Loucy (cell line): ENCODE data around the gene HOXD11.

Experiments used
- H2AFZ ChIP-seq: fragments of 200-600 bp; sonication (generic); 2 replicates; pipeline ENCODE4 v1.6.0; 2016; ENCODE audit warnings: antibody characterized with exemption, mild to moderate bottlenecking, low read length, moderate library complexity
- H3F3A ChIP-seq: fragments of 200-600 bp; 2 replicates; pipeline ENCODE4 v1.6.0; 2016; ENCODE audit warnings: antibody characterized with exemption, low read depth, mild to moderate bottlenecking
- H3K27me3 ChIP-seq: fragments of 200-600 bp; sonication (generic); 2 replicates; pipeline ENCODE4 v1.6.1; 2014; ENCODE audit warnings: low read length, mild to moderate bottlenecking; ENCODE audit not compliant: insufficient read depth, poor library complexity, severe bottlenecking
- H3K36me3 ChIP-seq: fragments of 200-600 bp; sonication (generic); 2 replicates; pipeline ENCODE4 v1.6.1; 2016; ENCODE audit warnings: low read length; ENCODE audit not compliant: insufficient read depth
- H3K4me1 ChIP-seq: fragments of 200-600 bp; sonication (generic); 2 replicates; pipeline ENCODE4 v1.5.1; 2014; ENCODE audit warnings: low read length, mild to moderate bottlenecking; ENCODE audit not compliant: insufficient read depth, poor library complexity, severe bottlenecking
- H3K4me2 ChIP-seq: fragments of 200-600 bp; sonication (generic); 2 replicates; pipeline ENCODE4 v1.6.0; 2014; ENCODE audit warnings: antibody characterized with exemption, low read length, low read depth, mild to moderate bottlenecking; ENCODE audit not compliant: poor library complexity, severe bottlenecking
- H3K4me3 ChIP-seq: fragments of 200-600 bp; sonication (generic); 2 replicates; pipeline ENCODE4 v1.5.1; 2014; ENCODE audit warnings: low read length, mild to moderate bottlenecking, mixed read lengths; ENCODE audit not compliant: poor library complexity, severe bottlenecking
- H3K79me2 ChIP-seq: fragments of 200-600 bp; sonication (generic); 2 replicates; pipeline ENCODE4 v1.6.1; 2014; ENCODE audit warnings: low read length; ENCODE audit not compliant: insufficient read depth
- H3K9ac ChIP-seq: fragments of 200-600 bp; sonication (generic); 2 replicates; pipeline ENCODE4 v1.6.0; 2014; ENCODE audit warnings: mild to moderate bottlenecking, low read depth, low read length, moderate library complexity; ENCODE audit not compliant: poor library complexity, severe bottlenecking
- H3K9me2 ChIP-seq: fragments of 200-600 bp; sonication (generic); replicated peaks from 2 replicates; pipeline ENCODE4 v1.6.1; 2016; ENCODE audit warnings: low read depth, low read length, mixed read lengths
- H3K9me3 ChIP-seq: fragments of 200-600 bp; sonication (generic); 2 replicates; pipeline ENCODE4 v1.6.1; 2014; ENCODE audit warnings: mild to moderate bottlenecking, antibody characterized with exemption, low read length, low read depth; ENCODE audit not compliant: insufficient read depth
- H4K20me1 ChIP-seq: fragments of 200-600 bp; sonication (generic); 2 replicates; pipeline ENCODE4 v1.6.0; 2014; ENCODE audit warnings: antibody characterized with exemption, low read length, mild to moderate bottlenecking; ENCODE audit not compliant: insufficient read depth, poor library complexity, severe bottlenecking
- CTCF ChIP-seq: fragments of 200-600 bp; sonication (generic); conservative IDR thresholded peaks from 2 replicates; pipeline ENCODE4 v1.5.1; 2014; ENCODE audit warnings: mild to moderate bottlenecking, antibody characterized with exemption, low read length
- EZH2phosphoT487 ChIP-seq: fragments of 200-600 bp; IDR thresholded peaks from 2 replicates; pipeline ENCODE4 v1.6.1; 2018; ENCODE audit warnings: antibody characterized with exemption, mild to moderate bottlenecking, moderate library complexity, borderline replicate concordance

The HOXD11 gene

DNA sequence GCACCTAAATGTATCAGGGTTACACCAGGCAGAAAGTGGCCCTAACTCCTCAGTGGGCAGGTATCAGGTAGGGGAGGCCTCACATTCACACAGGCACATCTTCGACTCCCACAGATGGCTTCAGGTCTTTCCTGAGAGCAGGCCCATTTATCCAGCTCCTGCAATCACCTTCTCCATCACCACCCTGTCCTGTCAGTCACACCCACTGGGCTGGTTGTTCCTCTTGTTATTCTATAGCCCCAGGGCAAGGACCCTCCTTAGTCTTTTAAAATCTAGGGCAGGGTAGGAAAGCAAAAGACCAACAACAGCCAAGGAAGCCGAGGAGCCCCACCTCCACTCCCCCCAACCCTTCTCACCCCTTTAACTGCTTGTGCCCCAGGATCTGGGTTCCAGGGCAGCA lies 35.2 kb downstream of the HOXD11 start:
- no peaks in the 10 kb centered on the region for H3K27me3 ChIP-seq
- no peaks in the 10 kb centered on the region for H4K20me1 ChIP-seq
- TF ChIP-seq CTCF: no peak
- no peaks in the 10 kb centered on the region for H3K9me3 ChIP-seq
- no peak overlapping the region for H3K9ac ChIP-seq
- H3K4me2 ChIP-seq: no peak overlapping the region
- no peaks in the 10 kb centered on the region for H3F3A ChIP-seq
- H3K4me1 ChIP-seq: peaks cover 10% of the 10 kb centered on the region
- no peaks in the 10 kb centered on the region for H3K9me2 ChIP-seq
- H3K4me3 ChIP-seq: no peak overlapping the region
- H3K79me2 ChIP-seq: no peaks in the 10 kb centered on the region
- H3K36me3 ChIP-seq: no peaks in the 10 kb centered on the region
- H2AFZ ChIP-seq: peak overlapping the region; percentile 62; the same call in 1 of the 2 replicates

- Histone ChIP-seq H3K9me2 (no peaks in the 10 kb centered on the region), H3K9me3 (no peaks in the 10 kb centered on the region), H3K9ac (no peak overlapping the region), H3K36me3 (no peaks in the 10 kb centered on the region), H2AFZ (no peak overlapping the region), H3K4me2 (no peak overlapping the region), H3F3A (no peaks in the 10 kb centered on the region), H3K27me3 (no peaks in the 10 kb centered on the region), H3K4me1 (peaks cover 4% of the 10 kb centered on the region), H3K79me2 (no peaks in the 10 kb centered on the region), H4K20me1 (no peaks in the 10 kb centered on the region), H3K4me3 (no peak overlapping the region)
- no peak for TF ChIP-seq CTCF
- no peak for TF ChIP-seq EZH2phosphoT487
Observed at GRCh38 chr2:176145085-176145969, 38.2 kb downstream of the HOXD11 start.

GRCh38 chr2:176146101-176146500 lies 39.0 kb downstream of the HOXD11 start:
- Histone ChIP-seq H3K9me2 (no peaks in the 10 kb centered on the region), H3K4me3 (no peak overlapping the region), H4K20me1 (no peaks in the 10 kb centered on the region), H3K79me2 (no peaks in the 10 kb centered on the region), H3K4me1 (no peaks in the 10 kb centered on the region), H3K9ac (no peak overlapping the region), H3K36me3 (no peaks in the 10 kb centered on the region), H2AFZ (no peak overlapping the region), H3F3A (no peaks in the 10 kb centered on the region), H3K27me3 (no peaks in the 10 kb centered on the region), H3K4me2 (no peak overlapping the region), H3K9me3 (no peaks in the 10 kb centered on the region)
- TF ChIP-seq CTCF (no peak), EZH2phosphoT487 (no peak)
